Activated CD4-positive, CD25-positive, alpha-beta regulatory T cell treated with anti-CD3 and anti-CD28 coated beads, Interleukin-2, amount 50 U/mL, for 16 hours (primary cell): Measurements from ENCODE around the gene RAB11FIP4.

Source experiments
- DNase-seq: peaks from one replicate; pipeline ENCODE4 v3.0.0-alpha.2; 2020; ENCODE audit warnings: low read depth, low spot score

RAB11FIP4 gene

DNA sequence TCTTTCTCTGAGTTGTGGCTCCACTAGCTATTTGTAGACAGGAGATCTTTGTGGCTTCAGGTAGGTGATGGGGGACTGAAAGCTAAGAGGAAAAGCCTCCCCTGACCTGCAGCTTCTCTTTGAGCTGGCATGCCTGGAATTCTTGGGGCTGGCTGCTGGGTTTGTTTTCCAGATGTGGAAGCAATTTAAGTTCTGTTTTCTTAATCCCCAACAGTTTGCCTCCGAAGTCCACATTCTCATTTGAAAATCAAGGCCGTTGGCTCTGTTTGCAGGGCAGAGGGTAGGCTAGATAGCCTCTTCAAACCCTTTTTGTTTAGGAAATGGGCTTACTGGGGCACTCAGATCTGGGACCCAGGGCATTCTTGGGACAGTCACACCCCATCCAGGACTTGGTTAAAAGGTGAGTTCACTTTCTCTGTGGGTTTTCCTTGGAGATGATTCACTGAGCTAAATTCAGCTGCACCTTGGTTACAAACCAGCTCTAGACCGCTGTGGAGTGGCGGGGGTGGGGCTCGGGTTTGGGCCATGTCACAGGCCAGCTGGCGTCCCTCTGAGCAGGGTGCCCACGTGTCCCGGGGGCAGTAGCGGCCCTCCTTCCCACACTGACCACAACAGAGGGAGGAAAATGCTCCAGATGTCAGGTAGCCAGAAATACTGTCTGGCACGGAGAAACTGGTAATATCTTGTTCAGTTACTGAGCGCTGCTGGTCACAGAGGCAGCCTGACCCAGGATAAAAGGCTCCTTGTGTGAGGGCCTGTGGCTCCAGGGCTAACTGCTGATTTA lies 108.5 kb downstream of the RAB11FIP4 start:
- no peak for DNase-seq

DNA sequence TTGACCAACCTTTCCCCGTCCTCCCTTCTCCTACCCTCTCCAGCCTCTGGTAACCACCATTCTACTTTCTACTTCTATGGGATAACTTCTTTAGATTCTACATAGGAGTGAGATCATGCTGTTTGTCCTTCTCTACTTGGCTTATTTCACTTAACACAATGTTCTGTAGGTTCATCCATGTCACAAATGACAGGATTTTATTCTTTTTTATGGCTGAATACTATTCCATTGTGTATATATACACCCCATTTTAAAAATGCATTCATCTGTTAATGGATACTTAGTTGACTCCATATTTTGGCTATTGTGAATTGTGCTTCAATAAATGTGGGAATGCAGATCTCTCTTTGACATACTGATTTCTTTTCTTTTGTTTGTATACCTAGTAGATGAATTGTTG lies 115.0 kb downstream of the RAB11FIP4 start:
- no peak for DNase-seq

DNA sequence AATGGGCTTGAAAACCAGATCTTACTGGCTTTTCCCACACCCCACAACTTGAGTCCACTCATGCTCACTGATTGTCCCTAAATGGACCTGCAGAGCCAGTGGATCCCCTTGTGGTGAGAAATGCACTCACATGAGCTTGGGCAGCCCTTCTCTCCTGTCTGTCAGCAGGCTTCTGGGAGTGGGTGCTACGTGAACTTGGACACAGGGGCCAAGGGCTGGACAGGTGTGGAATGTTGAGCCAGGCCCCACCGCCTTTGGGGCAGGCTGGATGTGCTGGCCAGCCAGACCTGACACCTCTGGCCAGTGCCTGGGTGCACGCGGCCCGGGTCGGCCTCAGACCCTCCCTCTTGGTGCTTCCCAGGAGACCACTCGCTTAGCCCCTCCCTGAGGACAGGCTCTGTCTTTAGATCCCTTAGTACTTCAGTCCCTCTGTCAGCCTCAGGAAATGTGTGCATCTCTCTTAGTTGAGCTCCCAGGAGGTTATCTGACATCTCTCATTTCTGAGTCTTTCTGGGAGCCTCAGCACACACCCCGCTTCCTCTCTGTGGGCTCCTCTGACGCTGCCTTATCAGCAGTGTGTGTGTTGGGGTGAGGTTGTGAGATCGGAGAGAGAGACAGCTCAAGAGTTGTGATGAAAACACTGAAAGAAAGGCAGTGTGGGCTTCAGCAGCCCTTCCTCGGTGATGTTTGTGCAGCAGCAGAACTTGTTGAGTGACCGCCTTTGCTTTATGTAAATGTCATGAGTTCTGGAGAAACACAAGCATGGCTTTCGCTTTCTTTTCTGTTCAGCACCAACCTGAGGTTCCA lies 117.0 kb downstream of the RAB11FIP4 start:
- DNase-seq = peak; percentile 47

DNA sequence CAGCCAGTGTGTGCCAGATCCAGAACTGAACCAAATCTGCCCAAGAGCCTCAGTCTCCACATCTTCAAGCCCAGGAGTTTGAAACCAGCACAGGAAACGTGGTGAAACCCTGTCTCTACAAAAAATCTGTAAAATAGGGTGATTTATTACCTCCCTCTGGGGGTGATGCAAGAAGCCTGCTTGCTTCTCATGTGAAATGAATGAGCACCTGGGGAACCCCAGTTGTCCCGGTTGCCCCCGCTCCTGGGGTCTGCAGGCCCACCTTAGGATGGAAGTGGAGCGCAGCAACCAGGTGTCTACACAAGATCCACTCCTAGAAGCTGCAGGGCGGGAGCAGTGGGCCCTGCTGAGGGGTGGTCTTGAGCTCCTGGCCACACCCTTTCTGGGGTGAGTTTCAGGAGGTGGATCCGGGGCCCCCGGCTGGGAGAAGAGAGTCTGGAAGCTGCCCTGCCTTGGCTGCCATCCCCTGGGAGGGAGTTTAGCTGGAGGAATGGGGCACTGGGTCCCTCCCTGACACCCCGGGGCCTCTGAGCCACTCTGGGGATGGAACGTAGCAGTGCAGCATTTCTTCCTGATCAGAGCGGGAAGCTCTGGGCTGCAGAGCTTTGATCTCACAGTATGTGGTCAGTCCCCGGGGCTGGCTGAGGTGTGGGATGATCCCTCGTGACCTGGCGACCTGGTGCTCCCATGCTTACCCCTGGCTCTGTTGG lies 117.8 kb downstream of the RAB11FIP4 start:
- no peak for DNase-seq

DNA sequence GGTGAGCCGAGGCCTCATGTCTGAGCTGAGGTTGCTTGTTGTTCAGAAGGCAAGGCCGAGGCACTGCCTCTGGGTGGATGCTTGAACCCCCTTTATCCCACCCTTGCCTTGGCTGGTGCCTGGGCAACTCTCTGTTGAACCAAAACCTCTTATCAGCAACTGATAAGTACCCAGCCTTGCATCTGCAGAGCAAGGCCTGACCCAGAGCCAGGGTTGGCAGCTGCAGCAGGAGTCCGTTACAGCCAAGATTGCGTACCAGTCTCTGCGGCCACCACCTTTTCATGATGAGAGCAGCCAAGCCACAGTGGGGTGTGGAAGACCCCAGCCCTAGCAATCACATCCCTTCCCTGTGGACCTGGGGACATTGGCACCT lies 118.3 kb downstream of the RAB11FIP4 start:
- DNase-seq = no peak

DNA sequence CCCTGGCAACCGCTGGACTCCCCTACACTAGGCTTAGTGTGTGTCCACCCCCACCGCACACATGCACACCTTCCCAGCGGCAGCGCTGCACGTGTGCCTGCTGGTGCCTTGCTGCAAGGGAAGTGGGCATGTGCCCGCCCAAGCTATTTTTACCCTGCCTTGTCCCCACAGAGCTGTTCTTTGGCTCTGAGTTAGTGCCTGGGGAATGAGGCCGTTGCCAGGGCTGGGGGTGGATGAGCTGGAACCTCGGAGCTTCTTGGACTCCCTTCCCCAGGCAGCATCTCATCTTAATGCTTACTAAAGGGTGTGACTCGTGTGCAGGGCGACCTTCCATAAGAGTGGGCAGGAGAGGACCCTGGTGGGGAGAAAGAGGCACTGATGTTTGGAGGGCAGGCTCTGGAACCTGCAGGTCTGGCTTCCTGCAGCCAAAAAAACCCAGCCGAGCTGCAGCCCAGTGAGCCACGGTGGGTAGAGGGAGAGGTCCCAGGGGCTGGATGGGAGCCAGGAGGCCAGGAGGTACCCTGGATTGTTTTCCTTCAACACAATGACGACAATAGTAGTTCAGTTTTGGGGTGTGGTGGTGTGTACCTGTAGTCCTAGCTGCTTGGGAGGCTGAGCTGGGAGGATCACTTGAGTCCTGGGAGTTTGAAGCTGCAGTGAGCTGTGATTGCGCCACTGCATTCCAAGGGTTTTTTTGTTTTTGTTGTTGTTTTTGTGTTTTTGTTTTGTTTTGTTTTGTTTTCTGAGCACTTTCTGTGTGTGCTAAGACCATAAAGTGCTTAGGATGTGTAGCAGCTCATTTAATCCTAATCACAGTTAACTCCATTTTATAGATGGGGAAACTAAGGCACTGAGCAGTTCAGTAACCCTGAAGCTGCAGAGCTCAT lies 119.1 kb downstream of the RAB11FIP4 start:
- DNase-seq = no peak

DNA sequence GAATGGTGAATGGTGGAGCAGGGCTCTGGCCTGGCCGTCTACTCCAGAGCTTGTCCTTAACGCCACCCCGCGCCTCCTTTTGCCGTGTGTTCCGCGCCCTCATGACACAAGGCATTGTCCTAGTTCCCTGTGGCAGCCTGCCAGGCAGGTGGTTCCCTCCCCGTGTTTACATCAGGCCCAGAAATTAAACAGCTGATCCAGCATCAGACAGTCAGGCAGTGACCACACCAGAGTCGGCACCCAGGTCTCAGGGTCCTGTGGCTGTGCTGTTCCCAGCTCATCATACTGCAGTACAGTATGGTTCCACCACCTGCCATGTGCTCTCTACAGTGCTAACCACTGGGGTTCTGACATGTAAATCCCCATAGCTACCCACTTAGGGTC lies 119.7 kb downstream of the RAB11FIP4 start:
- DNase-seq = no peak

DNA sequence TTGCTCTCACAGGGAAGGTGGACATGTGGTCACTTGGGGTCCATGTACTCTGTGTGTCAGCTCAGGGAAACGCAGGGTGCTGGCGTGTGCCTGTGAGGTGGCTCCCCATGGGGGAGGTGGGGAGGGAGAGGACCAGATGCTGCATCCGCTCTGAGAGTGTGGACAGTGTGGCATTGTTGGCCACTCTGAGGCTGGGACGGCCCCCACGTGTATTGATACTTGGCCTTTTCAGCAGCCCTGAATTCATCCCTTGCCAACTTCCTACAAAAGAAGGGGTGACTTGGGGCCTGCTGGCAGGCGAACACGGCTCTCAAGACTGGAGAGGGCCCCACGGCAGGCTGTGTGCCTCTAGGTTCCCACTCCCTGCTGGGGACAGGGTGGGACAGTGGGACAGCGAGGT lies 120.1 kb downstream of the RAB11FIP4 start:
- DNase-seq = no peak

DNA sequence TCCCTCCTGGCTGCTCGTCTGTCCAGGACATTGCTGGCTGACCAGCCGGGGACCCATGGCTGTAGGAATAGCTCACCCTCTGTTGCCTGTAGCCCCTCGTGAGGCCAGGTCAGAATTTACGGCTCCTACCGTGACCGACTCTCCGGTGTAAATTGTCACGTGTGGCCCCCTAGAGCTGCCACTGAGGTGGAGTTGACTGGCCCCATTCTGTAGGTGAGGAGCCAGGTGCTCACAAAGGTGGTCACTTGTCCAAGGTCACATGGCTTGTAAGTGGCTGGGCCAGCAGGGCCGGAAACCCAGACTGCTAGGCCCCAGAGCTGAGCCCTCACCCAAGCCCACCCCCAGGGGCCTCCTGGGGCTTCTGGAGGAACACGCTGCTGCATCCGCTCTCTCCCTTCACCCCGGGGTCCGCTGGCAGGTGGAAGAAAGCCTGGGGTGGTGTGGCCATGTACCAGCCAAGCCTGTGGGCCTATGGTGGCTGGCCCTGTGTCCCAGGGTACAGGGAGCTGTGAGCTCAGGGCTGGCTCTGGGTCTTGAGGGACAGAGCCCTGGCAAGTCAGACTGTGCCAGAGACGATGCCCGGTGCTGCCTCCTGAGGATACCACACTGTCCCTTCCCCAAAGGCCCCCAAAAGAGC lies 120.7 kb downstream of the RAB11FIP4 start:
- DNase-seq = no peak

DNA sequence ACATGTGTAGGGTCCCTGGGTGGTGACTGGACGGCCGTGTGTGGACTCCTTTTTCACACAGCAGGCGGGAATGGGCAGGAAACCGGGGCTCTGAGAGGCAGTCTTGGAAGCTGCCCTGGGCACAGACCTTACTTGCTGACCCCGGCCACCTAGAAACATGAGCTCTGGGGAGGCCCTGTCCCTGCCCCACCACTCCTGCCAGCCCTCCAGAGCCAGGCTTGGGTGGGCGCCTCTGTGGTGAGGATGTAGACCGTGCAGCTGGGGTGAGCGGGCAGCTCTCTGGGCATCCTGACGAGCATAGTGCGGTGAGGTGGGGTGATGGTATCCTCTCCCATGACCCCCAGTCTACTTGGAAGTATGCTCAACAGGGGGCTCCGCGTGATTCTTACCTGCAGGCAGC lies 121.3 kb downstream of the RAB11FIP4 start:
- DNase-seq = no peak

DNA sequence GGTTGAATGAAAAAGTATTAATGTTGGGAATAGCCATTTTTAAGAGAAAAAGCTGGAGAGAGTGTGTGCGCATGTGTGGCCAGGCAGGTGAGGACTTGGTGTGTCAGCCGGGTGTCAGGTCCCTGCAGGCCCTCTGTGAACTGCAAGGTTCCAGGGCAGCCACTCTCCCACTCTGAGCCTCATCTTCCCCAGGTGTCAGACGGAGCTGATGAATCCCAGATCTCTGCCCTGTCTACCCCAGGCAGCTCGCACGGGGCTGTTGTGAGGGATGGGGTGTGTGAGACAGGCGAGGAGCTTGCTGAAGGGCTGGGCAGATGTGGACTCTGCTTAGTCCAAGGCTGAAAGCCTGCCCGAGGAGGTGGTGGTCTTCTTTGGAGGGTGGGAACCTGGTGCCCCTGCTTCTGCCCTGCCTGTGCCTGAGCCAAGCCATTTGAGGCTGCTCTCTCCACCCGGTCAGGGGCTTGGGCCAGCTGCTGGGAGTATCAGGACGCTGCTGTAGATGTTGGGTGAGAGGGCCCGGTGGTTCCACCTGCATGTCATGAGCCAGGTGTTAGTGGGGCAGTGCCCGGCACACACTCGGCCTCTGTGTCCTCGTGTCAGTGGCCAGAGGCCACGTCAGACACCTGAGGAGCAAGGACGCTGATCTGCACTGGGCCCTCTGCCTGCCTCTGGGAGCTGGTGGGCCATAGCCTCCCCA lies 122.4 kb downstream of the RAB11FIP4 start:
- no peak for DNase-seq

DNA sequence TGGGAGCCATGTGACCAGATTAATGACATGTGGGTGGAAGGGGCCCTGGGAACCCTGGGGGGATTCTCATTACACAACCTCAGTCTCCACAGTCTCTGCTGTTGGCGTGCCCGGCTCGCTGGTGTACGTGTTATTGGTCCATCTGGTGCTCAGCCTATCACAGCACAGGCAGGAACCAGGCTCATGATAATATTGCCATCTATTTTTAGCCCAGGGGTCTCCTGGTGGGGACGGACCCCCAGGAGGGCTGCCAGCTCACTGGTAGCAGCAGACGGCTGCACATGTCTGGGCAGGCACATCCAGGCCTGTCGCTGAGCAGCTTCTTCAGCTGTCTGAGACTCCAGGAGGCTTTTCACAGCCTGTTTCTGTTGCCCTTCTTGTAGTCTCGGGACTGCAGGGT lies 123.8 kb downstream of the RAB11FIP4 start:
- DNase-seq = no peak

DNA sequence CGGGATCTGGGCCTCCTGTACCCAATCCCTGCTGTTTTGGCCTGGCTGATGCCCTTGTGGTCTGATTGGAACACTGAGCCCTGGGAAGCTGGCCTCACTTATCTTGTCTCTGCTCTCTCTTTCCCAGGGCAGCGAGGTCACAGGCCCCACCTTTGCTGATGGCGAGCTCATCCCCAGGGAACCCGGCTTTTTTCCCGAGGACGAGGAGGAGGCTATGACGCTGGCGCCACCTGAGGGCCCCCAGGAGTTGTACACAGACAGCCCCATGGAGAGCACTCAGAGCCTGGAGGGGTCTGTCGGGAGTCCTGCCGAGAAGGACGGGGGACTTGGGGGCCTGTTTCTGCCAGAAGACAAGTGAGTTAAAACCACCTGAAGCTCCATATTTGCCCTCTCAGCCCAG lies 126.0 kb downstream of the RAB11FIP4 start:
- no peak for DNase-seq

DNA sequence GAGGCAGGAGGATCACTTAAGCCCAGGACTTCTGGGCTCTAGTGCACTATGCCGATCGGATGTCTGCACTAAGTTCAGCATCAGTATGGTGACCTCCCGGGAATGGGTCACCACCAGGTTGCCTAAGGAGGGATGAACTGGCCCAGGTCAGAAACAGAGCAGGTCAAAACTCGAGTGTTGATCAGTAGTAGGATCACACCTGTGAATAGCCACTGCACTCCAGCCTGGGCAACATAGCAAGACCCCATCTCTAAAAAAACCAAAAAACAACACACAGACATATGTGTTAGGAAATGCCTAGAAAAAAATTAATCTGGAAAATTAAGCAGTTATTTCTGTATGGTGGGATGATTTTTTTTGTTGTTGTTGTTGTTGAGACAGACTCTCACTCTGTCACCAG lies 127.0 kb downstream of the RAB11FIP4 start:
- no peak for DNase-seq

DNA sequence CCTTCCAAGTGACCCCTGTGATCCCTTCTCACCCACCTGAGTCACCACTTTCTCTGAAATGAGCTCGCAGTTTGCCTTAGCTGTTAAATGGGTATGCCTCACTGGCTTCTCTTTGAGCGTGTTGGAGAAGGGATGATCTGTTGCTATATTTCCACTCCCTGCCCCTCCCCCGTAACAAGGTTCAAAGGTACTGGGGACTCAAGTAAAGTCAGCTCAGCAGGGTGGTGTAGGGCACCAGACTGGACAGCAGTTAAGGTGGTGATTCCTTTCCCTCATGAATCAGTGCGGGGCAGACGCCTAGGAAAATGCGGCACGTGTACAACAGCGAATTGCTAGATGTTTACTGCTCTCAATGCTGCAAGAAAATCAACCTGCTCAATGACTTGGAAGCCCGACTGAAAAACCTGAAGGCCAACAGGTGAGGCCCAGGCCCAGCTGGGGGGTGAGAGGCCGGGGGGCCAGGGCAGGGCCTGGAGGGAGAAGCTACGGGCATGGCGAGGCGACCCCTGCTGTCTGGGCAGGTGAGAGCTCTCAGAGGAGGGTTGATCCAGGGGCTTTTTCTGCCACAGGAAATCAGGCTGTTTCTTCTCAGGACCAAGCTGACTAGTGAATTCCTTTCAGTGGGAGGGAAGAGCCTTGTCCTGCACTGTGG lies 130.3 kb downstream of the RAB11FIP4 start:
- no peak for DNase-seq

DNA sequence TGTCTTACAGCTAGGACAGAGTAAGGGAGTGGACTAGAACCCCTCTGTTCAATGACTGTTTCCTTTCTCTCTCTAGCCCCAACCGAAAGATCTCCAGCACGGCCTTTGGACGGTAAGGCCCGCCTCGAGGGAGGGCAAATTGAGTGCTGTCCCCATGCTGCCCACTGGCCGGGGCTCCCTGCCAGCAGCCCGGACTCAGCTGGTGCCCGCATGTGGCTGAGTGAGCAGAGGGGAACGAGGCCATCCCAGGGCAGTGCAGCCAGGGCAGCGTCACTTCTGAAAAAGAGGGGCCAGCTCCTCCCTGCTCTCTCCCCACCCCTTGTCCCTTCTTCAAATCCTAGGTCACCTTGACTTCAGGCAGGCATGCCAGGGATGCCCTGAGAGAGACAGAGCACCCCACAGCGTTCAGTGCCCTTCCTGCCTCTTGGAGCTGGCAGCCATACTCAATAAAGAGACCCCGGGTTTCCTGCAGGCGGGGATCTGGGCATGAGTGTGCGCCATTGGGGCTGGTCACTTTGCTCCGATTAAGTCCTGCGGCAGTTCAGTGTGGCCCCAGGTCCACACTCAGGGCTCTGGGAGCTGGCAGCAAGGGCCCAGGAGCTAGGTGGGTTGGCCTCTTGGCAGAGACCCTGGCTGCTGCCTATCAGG lies 130.9 kb downstream of the RAB11FIP4 start:
- DNase-seq = no peak

DNA sequence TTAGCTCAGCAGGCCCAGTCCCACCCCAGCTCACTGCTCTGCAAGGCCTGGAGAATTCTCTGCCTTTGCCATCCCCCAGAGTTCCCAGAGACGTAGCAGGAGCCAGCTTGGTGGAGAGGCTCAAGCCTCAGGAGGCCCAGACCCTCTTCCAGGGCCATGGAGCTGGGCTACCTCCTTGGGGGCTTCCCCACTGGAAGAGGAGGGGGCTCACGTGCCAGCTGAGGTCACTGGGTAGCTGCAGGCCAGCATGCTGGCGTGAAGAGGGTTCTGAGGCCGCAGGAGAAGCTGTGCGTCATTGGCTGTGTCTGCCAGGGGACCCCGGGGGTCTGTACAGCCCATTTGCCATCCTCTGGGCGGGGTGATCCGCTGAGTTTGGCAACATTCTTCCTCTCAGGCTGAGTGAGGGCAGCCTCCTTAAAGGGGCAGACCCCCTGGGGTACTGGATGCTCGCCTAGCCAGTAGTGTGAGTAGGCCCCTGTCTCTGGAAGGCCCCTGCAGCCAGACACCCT lies 131.6 kb downstream of the RAB11FIP4 start:
- DNase-seq = no peak

DNA sequence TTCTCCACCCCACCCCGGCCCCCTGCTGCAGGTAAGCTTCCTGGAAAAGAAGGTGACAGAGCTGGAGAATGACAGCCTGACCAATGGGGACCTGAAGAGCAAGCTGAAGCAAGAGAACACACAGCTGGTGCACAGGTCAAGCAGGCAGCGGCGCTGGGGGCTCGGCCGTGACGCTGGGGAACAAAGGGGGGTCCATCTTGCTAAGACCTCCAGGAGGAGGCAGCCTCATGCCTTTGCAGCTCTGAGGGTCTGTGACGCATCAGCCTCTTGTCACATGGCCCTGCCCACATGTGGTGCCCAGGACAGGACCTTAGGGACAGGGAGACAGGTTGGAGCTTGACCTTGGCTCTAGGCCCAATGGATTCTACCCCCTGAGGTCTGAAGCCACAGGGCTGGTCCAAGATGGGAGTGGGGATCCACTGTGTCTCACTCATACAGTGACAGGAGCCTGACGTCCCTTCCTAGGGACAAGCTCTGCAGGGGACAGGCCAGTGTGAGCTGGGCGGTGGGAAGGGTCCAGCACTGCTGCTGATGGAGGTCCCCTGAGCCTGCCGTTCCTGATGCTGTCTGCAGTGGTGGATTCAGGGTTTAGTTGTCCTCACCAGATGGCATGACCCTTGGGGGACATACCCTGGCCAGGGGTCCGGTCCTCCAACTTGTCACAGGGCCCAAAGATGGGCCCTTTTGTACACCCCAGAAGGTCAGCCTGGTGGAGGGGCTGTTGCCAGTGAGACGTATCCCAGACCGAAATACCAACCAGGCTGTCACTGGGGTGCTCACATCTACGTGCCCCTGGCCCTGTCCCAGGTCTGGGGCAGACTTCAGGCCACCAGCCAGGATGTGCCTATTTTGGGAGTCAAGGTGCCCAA lies 132.6 kb downstream of the RAB11FIP4 start:
- DNase-seq = no peak
